ENCODE measurements around the gene OR5J2. TPM values are rescaled to one million over a fixed set of nuclear protein-coding genes. Genes with fewer than 3 reads are reported as not detected.

OR5J2 gene
- total RNA-seq, 1 donor from 2014 or later = not detected

- ATAC-seq (no peak), DNase-seq (no peak)
- no peak overlapping the region for H3K4me3 ChIP-seq
- no peaks in the 10 kb centered on the region for H3K4me1 ChIP-seq
- H3K27me3 ChIP-seq = no peaks in the 10 kb centered on the region
- intact Hi-C loops (cut with DNase I) = no loop called here
- H3K27ac ChIP-seq = no peak overlapping the region
- no peak for TF ChIP-seq CTCF (IDR thresholded peaks at IDR 0.05)
- H3K36me3 ChIP-seq = no peaks in the 10 kb centered on the region
- H3K9me3 ChIP-seq = no peaks in the 10 kb centered on the region
These were observed 12.6 kb upstream of the OR5J2 start for GRCh38 chr11:56163804-56164203.

GRCh38 chr11:56172256-56172830, 4.1 kb upstream of the OR5J2 start:
- Histone ChIP-seq H3K4me3 (no peak overlapping the region), H3K27me3 (no peaks in the 10 kb centered on the region), H3K9me3 (no peaks in the 10 kb centered on the region), H3K4me1 (no peaks in the 10 kb centered on the region), H3K36me3 (no peaks in the 10 kb centered on the region), H3K27ac (no peak overlapping the region)
- no peak for TF ChIP-seq CTCF (IDR thresholded peaks at IDR 0.05)
- ATAC-seq (no peak), DNase-seq (no peak)
- intact Hi-C loops (cut with DNase I) = no loop called here

GRCh38 chr11:56183459-56183858, 7.0 kb downstream of the OR5J2 start:
- H3K36me3 ChIP-seq = no peaks in the 10 kb centered on the region

GRCh38 chr11:56188602-56189001, 12.2 kb downstream of the OR5J2 start:
- no peaks in the 10 kb centered on the region for H3K4me1 ChIP-seq
- TF ChIP-seq CTCF (IDR thresholded peaks at IDR 0.05) = no peak
- DNase-seq = no peak
- no peaks in the 10 kb centered on the region for H3K36me3 ChIP-seq
- ATAC-seq = no peak
- intact Hi-C loops (cut with DNase I) = no loop called here
- no peaks in the 10 kb centered on the region for H3K9me3 ChIP-seq
- no peak overlapping the region for H3K27ac ChIP-seq
- no peaks in the 10 kb centered on the region for H3K27me3 ChIP-seq
- no peak overlapping the region for H3K4me3 ChIP-seq

More at GRCh38 chr11:56183459-56183858, 7.0 kb downstream of the OR5J2 start:
- Histone ChIP-seq H3K4me3 (no peak overlapping the region), H3K27me3 (no peaks in the 10 kb centered on the region), H3K27ac (no peak overlapping the region), H3K4me1 (no peaks in the 10 kb centered on the region), H3K9me3 (no peaks in the 10 kb centered on the region)
- no peak for TF ChIP-seq CTCF (IDR thresholded peaks at IDR 0.05)
- DNase-seq (no peak), ATAC-seq (no peak)
- intact Hi-C loops (cut with DNase I) = no loop called here

- ATAC-seq = no peak
- Histone ChIP-seq H3K27ac (no peak overlapping the region), H3K27me3 (no peaks in the 10 kb centered on the region), H3K36me3 (no peaks in the 10 kb centered on the region), H3K4me1 (no peaks in the 10 kb centered on the region), H3K9me3 (no peaks in the 10 kb centered on the region), H3K4me3 (no peak overlapping the region)
- DNase-seq = no peak
- intact Hi-C loops (cut with DNase I) = no loop called here
- TF ChIP-seq CTCF (IDR thresholded peaks at IDR 0.05) = no peak
These were observed 20.3 kb downstream of the OR5J2 start for GRCh38 chr11:56196705-56197104.

- TF ChIP-seq CTCF (IDR thresholded peaks at IDR 0.05) = no peak
- H3K9me3 ChIP-seq = no peaks in the 10 kb centered on the region
- no peak for DNase-seq
- no peak for ATAC-seq
- H3K27ac ChIP-seq = no peak overlapping the region
- H3K4me1 ChIP-seq = no peaks in the 10 kb centered on the region
- intact Hi-C loops (cut with DNase I) = no loop called here
- no peaks in the 10 kb centered on the region for H3K27me3 ChIP-seq
- H3K36me3 ChIP-seq = no peaks in the 10 kb centered on the region
- H3K4me3 ChIP-seq = no peak overlapping the region
These were observed 20.9 kb downstream of the OR5J2 start for GRCh38 chr11:56197367-56197766.
